GM23338 (cell line): Measurements from ENCODE around the gene TPI1. TPM values are rescaled to one million over a fixed set of nuclear protein-coding genes. Genes with fewer than 3 reads are reported as not detected.

Experiments used
- ATAC-seq: fragments of 200-7000 bp; cut with Tn5 transposase; 3 replicates; pipeline ENCODE4 v1.9.1; 2020
- DNase-seq: peaks from one replicate; pipeline ENCODE4 v3.0.0-alpha.2; 2015; ENCODE audit warnings: low spot score
- H2AFZ ChIP-seq: fragments of 200-600 bp; sonication (generic); 2 replicates; pipeline ENCODE4 v1.8.0; 2016; ENCODE audit warnings: antibody characterized with exemption, mild to moderate bottlenecking, moderate library complexity
- H3F3A ChIP-seq: fragments of 200-600 bp; sonication (generic); replicated peaks from 2 replicates; pipeline ENCODE4 v1.8.0; 2017; ENCODE audit warnings: antibody characterized with exemption, mixed run types, low read depth
- H3K27ac ChIP-seq: fragments of 200-600 bp; sonication (generic); 2 replicates; pipeline ENCODE4 v1.6.1; 2016; ENCODE audit warnings: low read depth
- H3K27me3 ChIP-seq: fragments of 200-600 bp; sonication (generic); 2 replicates; pipeline ENCODE4 v1.8.0; 2016; ENCODE audit warnings: mild to moderate bottlenecking, mixed run types, moderate library complexity; ENCODE audit not compliant: insufficient read depth
- H3K36me3 ChIP-seq: fragments of 200-600 bp; sonication (generic); 2 replicates; pipeline ENCODE4 v1.8.0; 2016; ENCODE audit warnings: mild to moderate bottlenecking; ENCODE audit not compliant: insufficient read depth
- H3K4me1 ChIP-seq: fragments of 200-600 bp; sonication (generic); 2 replicates; pipeline ENCODE4 v1.8.0; 2016; ENCODE audit warnings: mild to moderate bottlenecking, moderate library complexity; ENCODE audit not compliant: insufficient read depth
- H3K4me2 ChIP-seq: fragments of 200-600 bp; sonication (generic); 2 replicates; pipeline ENCODE4 v1.7.1; 2017; ENCODE audit warnings: mixed run types
- H3K4me3 ChIP-seq: fragments of 200-600 bp; sonication (generic); 2 replicates; pipeline ENCODE4 v1.6.1; 2016; ENCODE audit warnings: mixed run types
- H3K79me2 ChIP-seq: fragments of 200-600 bp; sonication (generic); replicated peaks from 2 replicates; pipeline ENCODE4 v1.8.0; 2017; ENCODE audit warnings: mild to moderate bottlenecking; ENCODE audit not compliant: insufficient read depth
- H3K9me2 ChIP-seq: fragments of 200-600 bp; sonication (generic); 2 replicates; pipeline ENCODE4 v1.8.0; 2017; ENCODE audit not compliant: insufficient read depth
- H4K20me1 ChIP-seq: fragments of 200-600 bp; sonication (generic); replicated peaks from 2 replicates; pipeline ENCODE4 v1.8.0; 2017; ENCODE audit warnings: mild to moderate bottlenecking; ENCODE audit not compliant: insufficient read depth
- H3K27ac Mint-ChIP-seq: 2 replicates; pipeline ENCODE4 v1.8.0; 2020; ENCODE audit warnings: inconsistent platforms, mild to moderate bottlenecking, moderate library complexity, mixed read lengths
- H3K27me3 Mint-ChIP-seq: 3 replicates; pipeline ENCODE4 v1.8.0; 2022; ENCODE audit warnings: low read depth, mild to moderate bottlenecking, moderate library complexity, mixed read lengths, inconsistent platforms; ENCODE audit not compliant: insufficient read depth, poor library complexity
- H3K36me3 Mint-ChIP-seq: 3 replicates; pipeline ENCODE4 v1.8.0; 2021; ENCODE audit warnings: low read depth, mild to moderate bottlenecking, inconsistent platforms, moderate library complexity, mixed read lengths
- H3K4me1 Mint-ChIP-seq: 3 replicates; pipeline ENCODE4 v1.8.0; 2020; ENCODE audit warnings: mild to moderate bottlenecking, inconsistent platforms, mixed read lengths
- H3K4me3 Mint-ChIP-seq: 3 replicates; pipeline ENCODE4 v1.8.0; 2021; ENCODE audit warnings: moderate library complexity, mild to moderate bottlenecking, inconsistent platforms, mixed read lengths
- H3K9me3 Mint-ChIP-seq: 3 replicates; pipeline ENCODE4 v1.8.0; 2020; ENCODE audit warnings: moderate library complexity, mild to moderate bottlenecking, inconsistent platforms, mixed read lengths
- CREB1 ChIP-seq: fragments of 250-450 bp; sonication (Bioruptor Pico); IDR thresholded peaks from 2 replicates; pipeline ENCODE4 v1.5.0; 2020; ENCODE audit warnings: low read depth, mild to moderate bottlenecking, moderate library complexity
- CTCF ChIP-seq, 2 experiments: fragments of 200-600 bp in 1 of 2; sonication (generic) in 1 of 2; conservative IDR thresholded peaks; 2 replicates each; pipeline versions ENCODE4 v1.5.1 to v1.6.1; 2016 to 2017; ENCODE audit warnings: antibody characterized with exemption in 2 of 2, low read depth in 2 of 2, mild to moderate bottlenecking in 2 of 2, moderate library complexity in 1 of 2
- ETS1 ChIP-seq: IDR thresholded peaks from 2 replicates; pipeline ENCODE4 v1.6.1; 2016; ENCODE audit warnings: antibody characterized with exemption
- EZH2 ChIP-seq: fragments of 200-600 bp; sonication (generic); IDR thresholded peaks from one replicate; pipeline ENCODE4 v1.8.0; 2017; ENCODE audit warnings: antibody characterized with exemption, mild to moderate bottlenecking, low read depth; ENCODE audit not compliant: unreplicated experiment
- EZH2phosphoT487 ChIP-seq: fragments of 200-600 bp; sonication (generic); IDR thresholded peaks from one replicate; pipeline ENCODE4 v1.8.1; 2018; ENCODE audit warnings: antibody characterized with exemption; ENCODE audit not compliant: unreplicated experiment
- JUNB ChIP-seq: IDR thresholded peaks from one replicate; pipeline ENCODE4 v1.6.1; 2016; ENCODE audit warnings: antibody characterized with exemption; ENCODE audit not compliant: unreplicated experiment
- NANOG ChIP-seq: IDR thresholded peaks from 2 replicates; pipeline ENCODE4 v1.6.1; 2016; ENCODE audit warnings: antibody characterized with exemption, borderline replicate concordance
- POLR2AphosphoS5 ChIP-seq: IDR thresholded peaks from 2 replicates; pipeline ENCODE4 v1.6.1; 2016; ENCODE audit warnings: antibody characterized with exemption, low read depth
- REST ChIP-seq: IDR thresholded peaks from one replicate; pipeline ENCODE4 v1.6.1; 2018; ENCODE audit warnings: antibody characterized with exemption; ENCODE audit not compliant: unreplicated experiment
- STAT1 ChIP-seq: IDR thresholded peaks from one replicate; pipeline ENCODE4 v1.6.1; 2016; ENCODE audit warnings: antibody characterized with exemption; ENCODE audit not compliant: unreplicated experiment
- ZNF114 ChIP-seq: fragments of 250-450 bp; sonication (Bioruptor Pico); IDR thresholded peaks from 2 replicates; pipeline ENCODE4 v1.5.0; 2020; ENCODE audit warnings: mild to moderate bottlenecking, moderate library complexity
- ZNF331 ChIP-seq: fragments of 250-450 bp; sonication (Bioruptor Pico); IDR thresholded peaks from 2 replicates; pipeline ENCODE4 v1.5.0; 2020; ENCODE audit warnings: low read depth, mild to moderate bottlenecking, moderate library complexity
- ZNF462 ChIP-seq: fragments of 250-450 bp; sonication (Bioruptor Pico); IDR thresholded peaks from 2 replicates; pipeline ENCODE4 v1.5.0; 2020; ENCODE audit warnings: mild to moderate bottlenecking, moderate library complexity
- polyA plus RNA-seq: library from polyadenylated mRNA; unstranded; fragments of >200 nt; fragmentation: Nextera tagmentation; extraction: Ambion mirVana; gene quantifications from 2 replicates; pipeline ENCODE4 v1.2.1, GENCODE V29; 2016
- total RNA-seq: library from RNA; depleted of rRNA; stranded (reverse); fragments of >200 nt; shearing (Covaris generic); gene quantifications from 2 replicates; pipeline ENCODE4 v1.2.3, GENCODE V29; 2014

TPI1 gene
- total and polyA plus RNA-seq, 2 experiments from 2014 or later = 737 to 822 TPM

GRCh38 chr12:6909421-6910145 is 42.3 kb downstream of the TPI1 start:
- H3K36me3 Mint-ChIP-seq = no peaks in the 10 kb centered on the region
- H3K27ac Mint-ChIP-seq = no peak overlapping the region
- H3K4me1 Mint-ChIP-seq = peaks cover 12% of the 10 kb centered on the region
- H3K36me3 ChIP-seq = no peaks in the 10 kb centered on the region
- H4K20me1 ChIP-seq = no peaks in the 10 kb centered on the region
- ATAC-seq (no peak), DNase-seq (no peak)
- H2AFZ ChIP-seq = no peak overlapping the region
- H3K4me1 ChIP-seq = peaks cover 20% of the 10 kb centered on the region
- H3K79me2 ChIP-seq = peaks cover under 1% of the 10 kb centered on the region; the same call in 1 of the 2 replicates
- no peak overlapping the region for H3K4me3 Mint-ChIP-seq
- H3K4me3 ChIP-seq = no peak overlapping the region
- H3K27me3 ChIP-seq = no peaks in the 10 kb centered on the region
- no peaks in the 10 kb centered on the region for H3K9me2 ChIP-seq
- no peak overlapping the region for H3K4me2 ChIP-seq
- peaks cover 11% of the 10 kb centered on the region for H3K27me3 Mint-ChIP-seq
- H3K9me3 Mint-ChIP-seq = no peaks in the 10 kb centered on the region
- peaks cover 10% of the 10 kb centered on the region; the same call in 1 of the 2 replicates for H3F3A ChIP-seq
- TF ChIP-seq REST = no peak
- TF ChIP-seq NANOG = no peak
- no peak for TF ChIP-seq EZH2phosphoT487
- TF ChIP-seq CREB1 (CRISPR knock-in tag) = no peak
- no peak for TF ChIP-seq STAT1
- no peak for TF ChIP-seq POLR2AphosphoS5
- TF ChIP-seq CTCF (conservative IDR thresholded peaks at IDR 0.05; ENCODE audit: low read depth in 2 of 2) = no peak
- no peak for TF ChIP-seq EZH2
- TF ChIP-seq ZNF462 (CRISPR knock-in tag) = no peak
- no peak for TF ChIP-seq JUNB
- no peak for TF ChIP-seq ETS1
- TF ChIP-seq ZNF331 = no peak
- TF ChIP-seq ZNF114 = no peak
- H3K27ac ChIP-seq = no peak overlapping the region
